ENCODE results near the gene CDK6.
"Not testable (repeated sequence)": the region's sequence is repeated elsewhere in the genome, so short reads cannot be mapped to it uniquely, and the experiment has no call there.

The CDK6 gene

DNA sequence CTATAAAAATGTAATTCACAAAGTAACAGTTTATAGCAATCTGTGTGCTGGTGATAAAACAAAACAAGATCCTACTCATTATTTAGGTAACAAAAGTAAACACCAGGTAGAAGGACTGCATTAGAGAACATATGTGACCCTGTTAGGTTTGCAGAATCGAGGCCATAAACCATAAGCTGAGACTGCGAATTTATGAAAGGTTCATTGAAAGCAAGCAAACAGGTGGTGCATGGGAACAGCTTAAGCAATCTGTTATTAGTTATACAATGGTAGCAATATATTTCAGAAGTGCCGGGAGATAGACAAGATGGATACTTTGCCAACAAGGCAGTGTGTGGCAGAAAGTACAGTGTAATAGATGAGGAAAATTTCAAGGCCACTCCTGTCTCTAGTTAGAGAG lies 222.7 kb downstream of the CDK6 start:
- DNase-seq = no peak

DNA sequence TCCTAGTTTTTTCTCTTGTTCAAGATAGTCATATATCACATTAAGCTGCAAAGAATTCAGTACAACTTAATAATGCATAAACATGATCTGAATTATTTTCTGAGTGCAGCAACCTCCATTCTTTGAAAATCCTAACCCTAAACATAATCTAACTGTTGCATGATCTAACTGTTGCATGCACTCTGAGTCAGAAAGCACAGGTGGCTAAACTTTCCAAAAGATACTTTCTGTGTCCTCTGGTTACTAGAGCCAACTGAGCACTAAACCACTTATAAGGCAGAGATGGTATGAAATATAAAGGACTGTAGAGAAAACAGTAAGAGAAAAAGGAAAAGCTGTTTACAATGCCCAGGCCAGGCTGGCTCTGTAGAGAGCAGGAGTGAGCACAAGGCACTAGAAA lies 223.2 kb downstream of the CDK6 start:
- no peak for DNase-seq

DNA sequence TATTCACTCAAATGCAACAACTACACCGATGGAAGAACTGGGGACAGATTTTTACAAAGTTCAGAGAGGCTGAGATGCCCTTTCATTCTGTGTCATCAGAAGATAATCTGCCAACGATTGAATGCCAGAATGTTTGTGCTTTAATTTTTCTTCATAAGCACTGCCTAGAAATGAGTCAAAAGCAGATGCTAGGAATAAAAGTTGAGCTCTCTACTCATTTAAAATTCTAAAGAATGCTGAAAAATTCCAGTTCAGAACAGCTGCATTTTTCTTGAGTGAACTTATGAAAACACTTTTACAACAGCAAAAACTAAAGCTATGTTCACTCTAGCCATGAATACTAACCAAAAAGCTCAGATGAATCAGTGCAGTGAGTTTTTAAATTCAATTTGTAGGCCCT lies 223.9 kb downstream of the CDK6 start:
- no peak for DNase-seq

DNA sequence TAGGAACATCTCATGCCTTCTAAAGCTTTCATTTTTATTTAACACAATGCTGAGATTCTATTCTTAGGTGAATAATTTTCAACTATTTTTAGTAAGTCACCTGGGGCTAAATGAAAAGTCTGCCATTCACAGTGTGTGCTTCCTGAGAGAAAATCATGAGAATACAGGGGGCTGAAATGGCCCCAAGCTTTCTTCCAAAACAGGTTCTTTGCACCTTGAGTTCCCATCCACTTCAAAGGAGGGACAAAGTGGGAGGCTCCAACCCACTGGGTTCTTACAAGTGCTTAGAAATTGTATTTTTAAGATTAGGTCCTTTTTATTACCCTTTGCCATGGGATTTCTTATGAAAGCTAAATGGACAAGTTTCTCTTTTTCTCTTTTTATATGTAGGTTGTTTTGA lies 224.6 kb downstream of the CDK6 start:
- no peak for DNase-seq

DNA sequence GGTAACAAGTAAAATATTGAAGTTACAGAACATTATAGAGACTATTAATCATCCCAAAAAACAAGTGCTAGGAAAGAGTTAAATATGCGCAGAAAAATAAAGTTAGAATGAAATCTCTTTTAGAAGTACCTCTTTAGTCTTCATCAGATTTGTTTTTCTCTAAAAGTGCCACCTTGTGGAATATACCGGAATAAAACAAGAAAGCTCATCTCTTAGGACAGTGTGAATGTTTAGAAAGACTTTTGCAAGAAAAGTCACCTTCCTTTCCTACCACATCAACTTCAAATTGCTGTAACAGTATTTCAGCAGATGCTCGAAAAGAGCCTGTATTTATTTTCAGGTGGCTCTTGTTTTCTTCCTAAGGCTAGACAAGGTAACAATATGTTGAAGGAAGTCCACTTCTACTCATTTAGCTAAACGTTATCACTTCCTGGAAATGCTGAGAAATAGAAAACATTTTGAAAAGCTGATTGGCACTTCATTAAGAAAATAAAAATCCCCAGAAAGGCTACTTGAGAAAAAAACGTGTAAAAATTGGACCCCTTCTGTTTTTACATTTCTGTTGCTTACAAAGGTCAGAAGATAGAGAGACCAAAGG lies 226.4 kb downstream of the CDK6 start:
- no peak for DNase-seq

DNA sequence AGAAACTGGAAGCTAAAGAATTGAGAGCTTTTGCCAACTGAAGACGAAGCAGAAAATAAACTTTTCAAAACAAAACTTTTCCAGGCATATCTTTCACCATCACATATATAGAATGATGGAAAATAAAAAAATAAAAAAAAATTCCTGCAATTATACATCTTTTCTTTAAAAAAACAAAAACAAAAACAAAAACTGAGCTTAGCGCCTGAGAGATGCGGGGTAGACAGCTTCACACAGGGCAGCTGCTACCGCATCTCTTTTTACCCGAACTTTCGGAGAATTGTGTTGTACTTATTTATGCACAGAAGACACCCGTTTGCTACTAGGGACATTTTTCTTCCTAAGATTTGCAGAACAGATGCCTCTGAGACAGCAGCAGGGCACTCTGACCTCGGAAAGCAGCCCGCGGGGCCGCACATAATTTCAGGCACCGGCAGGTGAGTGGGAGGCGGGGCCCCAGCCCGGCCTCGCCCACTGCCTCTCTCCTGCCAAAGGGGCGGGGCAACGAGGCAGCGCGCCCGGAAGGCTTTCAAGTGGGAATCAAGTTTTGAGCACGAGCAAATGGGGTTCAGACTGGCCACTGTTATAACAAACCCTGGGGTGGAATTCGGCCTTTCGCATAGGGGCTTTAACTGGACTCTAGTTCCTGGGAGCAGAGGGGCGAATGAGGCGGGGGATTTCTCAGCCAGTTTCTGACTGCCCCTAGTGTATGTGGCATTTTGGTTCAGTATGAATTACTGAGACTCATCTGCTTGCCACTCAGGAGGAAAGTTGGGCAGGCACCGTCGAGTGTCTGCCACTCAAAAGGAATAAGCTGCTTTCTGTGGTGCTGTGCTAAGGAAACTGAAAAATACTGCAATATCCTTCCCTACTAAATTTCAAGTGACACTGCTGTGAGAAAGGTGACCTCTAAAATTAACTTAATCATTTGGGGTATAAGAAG lies 227.7 kb downstream of the CDK6 start:
- DNase-seq = no peak

DNA sequence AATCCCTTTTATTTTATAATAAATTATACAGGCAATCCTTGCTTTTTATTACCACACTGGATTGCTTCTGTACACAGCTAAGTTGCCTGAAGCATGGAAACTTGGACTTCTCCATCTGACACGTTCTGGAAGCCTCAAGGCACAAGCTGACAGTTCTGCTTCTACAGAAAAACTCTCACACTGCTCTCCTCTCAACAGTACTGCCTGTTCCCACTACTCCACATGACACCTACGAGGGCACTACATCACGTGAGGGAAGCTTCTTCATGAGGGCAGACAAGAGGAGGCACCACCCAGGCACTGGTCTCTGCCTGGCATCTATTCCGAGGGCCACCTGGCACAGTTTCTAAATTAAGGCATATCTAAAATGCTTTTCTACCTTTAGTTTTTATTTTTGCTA lies 229.4 kb downstream of the CDK6 start:
- no peak for DNase-seq

DNA sequence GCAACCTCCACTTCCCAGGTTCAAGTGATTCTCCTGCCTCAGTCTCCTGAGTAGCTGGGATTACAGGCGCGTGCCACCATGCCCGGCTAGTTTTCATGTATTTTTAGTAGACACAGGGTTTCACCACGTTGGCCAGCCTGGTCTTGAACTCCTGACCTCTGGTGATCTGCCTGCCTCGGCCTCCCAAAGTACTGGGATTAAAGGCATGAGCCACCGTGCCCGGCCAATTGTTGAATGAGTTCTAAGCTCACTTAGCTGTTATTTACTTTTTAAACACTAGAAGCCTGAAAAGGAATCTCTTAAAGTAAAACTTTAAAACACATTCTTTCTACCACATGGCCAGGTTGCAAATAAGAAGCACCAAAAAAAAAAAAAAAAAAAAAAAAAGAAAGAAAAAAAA lies 231.9 kb downstream of the CDK6 start:
- DNase-seq = not testable (repeated sequence)

DNA sequence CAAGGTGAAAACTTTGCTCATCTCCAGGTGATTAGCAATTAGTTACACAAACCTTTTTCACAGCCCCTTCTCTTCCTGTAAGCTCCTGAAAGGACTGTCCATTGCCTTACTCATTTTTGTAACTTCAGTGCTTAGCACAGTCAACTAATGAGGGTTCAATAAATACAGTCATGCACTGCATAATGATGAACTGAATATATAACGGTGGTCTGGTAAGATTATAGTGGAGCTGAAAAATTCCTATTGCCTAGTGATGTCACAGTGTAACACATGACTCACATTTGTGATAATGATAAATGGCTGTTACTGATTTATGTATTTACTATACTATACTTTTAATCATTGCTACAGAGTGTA lies 233.3 kb downstream of the CDK6 start:
- no peak for DNase-seq

DNA sequence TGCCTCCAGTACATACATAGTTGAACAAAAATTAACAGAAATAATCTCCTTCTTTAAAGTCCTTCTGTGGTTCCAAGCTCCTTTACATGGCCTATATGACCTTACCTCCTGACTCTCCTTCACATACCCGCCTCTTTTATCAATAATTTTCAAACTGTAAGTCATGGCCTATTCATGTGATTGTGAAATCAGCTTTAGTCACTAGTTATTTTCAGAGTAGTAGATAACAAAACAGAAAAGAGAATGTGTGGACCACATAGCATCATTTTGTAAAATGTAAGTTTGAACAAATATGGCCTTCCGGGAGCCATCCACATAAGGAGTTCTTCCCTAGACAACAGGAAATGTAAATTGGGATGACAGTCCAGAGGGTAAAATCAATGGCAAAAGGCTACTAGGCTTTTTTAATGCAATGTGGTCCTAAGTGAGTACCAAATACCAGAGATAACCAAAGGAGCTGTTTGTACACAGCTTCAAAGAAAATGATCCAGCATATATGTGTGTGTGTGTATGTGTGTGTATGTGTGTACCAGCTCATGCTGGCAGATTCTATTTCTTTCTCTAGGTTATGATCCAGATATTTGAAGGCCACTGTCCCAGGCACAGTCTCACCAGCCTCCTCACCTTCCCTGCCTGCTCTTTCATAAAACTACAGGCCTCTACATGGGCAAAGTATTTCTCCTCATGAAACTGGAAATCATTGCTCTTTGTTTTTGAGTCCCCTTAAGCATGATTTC lies 233.9 kb downstream of the CDK6 start:
- no peak for DNase-seq

DNA sequence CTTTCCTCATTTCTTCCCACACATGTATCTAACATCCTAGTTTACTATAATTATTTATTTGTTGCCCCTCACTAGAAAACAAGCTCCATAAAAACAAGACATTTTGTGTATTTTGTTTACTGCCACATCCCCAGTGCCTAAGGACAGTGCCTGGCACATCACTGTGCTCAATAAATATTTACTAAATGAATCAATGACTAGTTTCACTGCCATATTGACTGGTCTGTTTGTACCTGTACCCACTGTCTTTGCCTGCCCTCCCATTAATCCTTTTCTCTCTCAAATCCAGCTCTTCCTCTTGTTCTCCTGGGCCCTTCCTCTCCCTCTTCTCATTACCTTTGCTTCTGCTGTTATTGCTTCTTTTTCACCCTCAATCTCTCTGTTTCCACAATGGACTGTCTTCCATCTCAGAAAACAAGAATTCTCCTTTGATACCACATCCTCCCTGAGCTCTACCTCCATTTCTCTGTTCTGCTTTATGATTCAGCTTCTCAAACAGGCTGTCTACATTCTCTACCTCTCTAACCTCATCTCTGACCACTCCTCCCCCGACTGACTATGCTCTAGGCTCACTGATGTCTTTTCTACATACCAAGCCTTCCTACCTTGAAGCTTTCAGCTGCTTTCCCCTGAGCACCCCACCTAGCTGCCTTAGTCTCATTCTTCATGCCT lies 237.9 kb downstream of the CDK6 start:
- DNase-seq = no peak

DNA sequence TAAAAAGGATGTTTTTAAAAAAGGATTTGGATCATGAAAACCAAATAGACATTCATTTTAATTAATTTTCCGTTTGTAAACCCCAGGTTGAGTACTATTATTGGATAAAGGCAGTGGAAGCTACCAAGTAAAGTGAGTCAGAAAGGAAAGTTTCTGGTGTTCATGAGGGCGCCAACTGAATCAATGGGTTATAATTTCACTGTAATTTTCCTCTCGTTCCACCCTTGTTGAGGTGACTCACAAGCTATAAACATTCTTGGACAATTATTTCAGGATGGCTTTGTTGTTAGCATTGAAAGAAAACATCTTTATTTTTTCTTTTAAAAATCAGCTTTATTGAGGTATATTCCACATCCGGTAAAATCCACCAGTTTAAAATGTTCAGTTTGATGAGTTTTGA lies 241.1 kb downstream of the CDK6 start:
- DNase-seq = no peak

DNA sequence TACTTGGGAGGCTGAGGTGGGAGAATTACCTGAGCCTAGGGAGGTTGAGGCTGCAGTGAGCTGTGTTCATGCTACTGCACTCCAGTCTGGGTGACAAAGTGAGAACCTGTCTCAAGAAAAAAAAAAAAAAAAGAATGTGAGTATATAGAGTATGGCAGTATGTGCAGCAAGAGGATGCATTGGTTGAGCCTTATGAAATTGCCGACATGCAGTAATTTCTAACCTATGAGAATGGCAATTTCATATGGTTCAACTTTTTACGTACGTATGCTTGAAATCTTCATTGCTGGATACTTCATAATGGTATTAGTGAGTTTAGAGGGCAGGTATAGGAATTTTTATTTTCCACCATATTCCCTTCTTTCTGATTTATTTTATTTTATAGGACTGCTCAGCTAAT lies 241.6 kb downstream of the CDK6 start:
- DNase-seq = no peak

DNA sequence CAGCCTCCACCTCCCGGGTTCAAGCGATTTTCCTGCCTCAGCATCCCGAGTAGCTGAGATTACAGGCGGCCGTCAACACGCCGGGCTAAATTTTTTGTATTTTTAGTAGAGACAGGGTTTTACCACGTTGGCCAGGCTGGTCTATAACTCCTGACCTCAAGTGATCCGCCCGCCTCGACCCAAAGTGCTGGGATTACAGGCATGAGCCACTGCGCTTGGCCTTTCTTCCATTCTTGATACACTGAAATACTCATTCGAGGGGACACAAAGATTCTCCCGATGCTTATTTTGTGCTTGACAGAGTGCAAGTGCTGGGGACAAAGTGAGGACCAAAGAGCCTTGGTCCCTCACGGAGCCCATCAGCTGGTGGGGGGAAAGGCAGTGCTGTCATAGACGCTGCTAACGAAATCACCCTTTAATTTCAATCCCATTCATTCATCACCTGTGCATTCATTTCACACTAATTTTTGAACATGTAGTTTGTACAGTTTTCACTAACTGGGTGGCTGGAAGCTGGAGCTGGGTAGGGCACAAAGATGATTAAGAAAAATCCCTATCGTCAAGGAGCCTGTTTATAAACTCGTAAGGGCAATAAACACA lies 245.6 kb downstream of the CDK6 start:
- DNase-seq = no peak

DNA sequence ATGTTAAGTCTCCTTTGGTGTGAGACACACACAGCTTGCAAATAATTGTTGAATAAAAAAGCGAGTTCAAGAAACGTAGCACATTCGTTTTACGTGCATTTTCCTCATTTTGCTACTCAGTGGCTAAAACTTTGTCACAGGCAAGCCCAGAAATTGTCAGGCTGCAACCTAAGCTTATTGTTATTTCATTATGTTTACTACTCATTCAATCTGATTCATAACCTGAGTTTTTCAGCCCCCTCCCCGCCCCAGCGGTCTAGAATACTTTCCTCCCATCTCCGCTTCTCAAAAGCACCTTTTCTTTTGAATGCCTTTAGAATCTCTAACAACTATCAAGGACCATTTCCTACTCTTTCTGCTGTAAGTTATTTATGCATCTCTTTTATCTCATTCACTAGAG lies 247.3 kb downstream of the CDK6 start:
- DNase-seq = no peak

DNA sequence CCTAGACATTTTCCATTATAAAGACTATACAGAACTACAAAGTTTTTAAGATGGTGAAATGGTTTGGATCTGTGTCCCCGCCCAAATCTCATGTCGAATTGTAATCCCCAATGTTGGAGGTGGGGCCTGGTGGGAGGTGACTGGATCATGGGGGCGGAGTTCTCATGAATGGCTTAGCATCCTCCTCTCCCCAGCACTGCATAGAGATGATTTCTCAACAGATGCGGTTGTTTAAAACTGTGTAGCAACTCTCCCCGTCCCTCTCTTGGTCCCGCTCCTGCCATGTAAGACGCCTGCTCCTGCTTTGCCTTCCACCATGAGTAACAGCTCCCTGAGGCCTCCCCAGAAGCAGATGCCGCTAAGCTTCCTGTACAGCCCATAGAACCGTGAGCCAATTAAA lies 247.8 kb downstream of the CDK6 start:
- no peak for DNase-seq

DNA sequence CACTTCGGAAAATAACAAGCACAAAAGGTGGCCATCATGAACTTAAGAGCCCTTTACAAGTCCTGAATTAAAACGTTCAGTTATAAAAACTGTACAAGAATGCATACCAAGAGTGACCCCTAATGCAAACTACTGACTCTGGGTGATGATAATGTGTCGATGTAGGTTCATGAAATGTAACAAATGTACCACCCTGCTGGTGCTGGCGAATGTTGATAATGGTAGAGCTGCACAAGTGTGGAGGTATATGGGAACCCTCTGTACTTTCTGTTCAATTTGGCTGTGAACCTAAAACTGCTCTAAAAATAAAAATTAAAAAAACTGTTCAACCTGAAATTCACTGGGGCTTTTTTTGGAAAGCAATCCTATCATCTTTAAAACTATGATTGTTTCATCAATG lies 249.5 kb downstream of the CDK6 start:
- no peak for DNase-seq

DNA sequence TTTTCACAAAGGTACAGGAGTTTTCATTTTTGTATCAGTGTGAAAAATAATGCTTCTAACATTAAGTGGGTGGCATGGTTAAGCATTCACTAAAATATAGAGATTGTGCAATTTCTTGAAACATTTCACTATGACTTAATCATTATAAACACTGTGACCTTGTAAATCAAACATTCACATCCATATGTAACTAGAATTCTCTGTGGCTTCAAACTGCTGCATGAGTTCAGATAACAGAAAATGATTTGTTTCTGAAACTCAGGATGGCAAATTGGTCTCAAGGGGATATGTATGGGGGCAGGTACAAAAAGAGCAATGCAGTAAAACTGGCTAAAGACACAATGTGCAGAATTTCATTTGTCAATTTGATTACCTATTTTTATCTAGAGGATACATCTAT lies 250.0 kb downstream of the CDK6 start:
- DNase-seq = no peak

DNA sequence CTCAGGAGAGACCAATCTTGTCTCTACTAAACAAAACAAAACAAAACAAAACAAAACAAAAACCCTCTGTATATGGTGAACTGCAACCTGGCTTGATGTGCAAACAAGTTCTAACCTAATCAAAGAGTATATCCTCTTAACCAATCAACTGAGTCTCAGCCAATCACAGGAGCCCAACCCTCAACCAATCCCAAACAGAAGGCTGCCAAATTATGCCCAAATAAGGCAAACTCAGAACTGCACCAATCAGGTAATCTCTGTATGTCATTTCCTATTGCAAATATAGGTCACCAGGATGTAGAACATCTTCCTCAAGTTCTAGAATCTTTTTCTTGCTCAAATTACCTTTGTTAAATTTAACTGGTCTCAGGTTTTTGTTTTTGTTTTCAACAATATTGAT lies 251.4 kb downstream of the CDK6 start:
- DNase-seq = no peak

DNA sequence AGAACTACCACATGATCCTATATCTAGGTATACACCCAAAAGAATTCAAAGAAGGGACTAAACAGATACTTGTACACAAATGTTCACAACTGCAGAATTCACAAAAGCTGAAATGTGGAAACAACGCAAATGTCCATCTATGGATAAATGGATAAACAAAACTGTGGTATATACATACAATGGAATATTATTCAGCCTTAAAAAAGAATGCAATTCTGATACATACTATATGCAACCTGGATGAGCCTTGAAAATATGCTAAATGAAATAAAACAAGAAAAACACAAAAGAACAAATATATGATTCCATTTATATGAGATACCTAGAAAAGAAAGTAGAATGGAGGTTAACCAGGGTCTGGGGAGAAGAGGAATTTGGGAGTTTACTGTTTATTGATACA lies 253.4 kb downstream of the CDK6 start:
- DNase-seq = no peak

DNA sequence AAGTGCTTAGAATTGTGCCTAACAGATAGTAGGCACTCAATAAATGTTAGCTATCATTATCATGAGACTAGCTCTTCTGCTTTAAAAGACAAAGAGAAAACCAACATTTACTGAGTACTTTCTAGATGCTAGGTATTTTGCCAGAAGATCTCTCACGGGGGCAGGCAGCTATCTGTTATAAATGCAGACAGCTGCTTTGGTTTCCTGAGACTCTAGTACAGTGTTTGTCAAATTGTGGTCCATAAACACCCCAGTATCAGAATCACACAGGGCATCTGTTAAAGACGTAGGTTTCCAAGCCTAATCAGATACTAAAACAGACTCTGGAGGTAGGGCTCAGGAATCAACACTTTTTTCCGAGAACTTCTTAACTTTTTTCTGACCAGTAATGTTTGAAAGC lies 260.1 kb downstream of the CDK6 start:
- no peak for DNase-seq

DNA sequence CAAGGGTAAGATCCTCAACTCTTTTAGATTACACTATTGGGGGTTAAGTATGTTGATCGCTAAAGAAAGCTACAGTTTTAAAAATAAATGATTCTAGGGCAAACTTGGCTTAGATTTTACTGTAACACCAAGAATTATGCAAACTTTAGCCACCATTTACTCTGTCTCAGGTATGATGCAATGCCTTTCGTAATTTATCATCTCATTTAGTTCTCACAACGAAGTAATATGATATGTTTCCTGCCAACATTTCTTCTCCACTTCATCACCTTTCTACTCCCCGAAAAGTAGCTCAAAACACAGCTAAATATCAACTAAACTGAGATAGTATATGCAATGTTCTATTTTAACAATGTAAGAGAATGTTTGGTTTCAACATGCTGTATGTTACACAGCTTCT lies 267.2 kb downstream of the CDK6 start:
- DNase-seq = no peak

DNA sequence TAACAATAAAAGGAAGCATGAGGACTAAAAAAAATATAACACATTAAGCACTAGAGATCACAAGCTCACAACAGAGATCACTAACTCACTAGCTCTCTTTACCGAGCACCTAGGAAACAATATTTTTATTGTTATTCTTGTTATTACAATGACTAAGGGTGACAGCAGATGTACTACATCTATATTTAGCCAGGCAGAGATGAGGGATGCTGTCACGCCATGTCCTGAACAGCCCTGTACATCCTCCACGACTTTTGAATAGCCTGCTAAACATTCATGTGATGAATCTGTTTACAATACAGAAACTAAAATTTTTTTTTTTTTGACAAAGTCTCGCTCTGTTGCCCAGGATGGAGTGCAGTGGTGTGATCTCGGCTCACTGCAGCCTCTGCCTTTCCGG lies 268.9 kb downstream of the CDK6 start:
- DNase-seq = no peak

Data from 8988T (cell line).